ENCODE results near the gene PPM1K.

PPM1K gene

DNA sequence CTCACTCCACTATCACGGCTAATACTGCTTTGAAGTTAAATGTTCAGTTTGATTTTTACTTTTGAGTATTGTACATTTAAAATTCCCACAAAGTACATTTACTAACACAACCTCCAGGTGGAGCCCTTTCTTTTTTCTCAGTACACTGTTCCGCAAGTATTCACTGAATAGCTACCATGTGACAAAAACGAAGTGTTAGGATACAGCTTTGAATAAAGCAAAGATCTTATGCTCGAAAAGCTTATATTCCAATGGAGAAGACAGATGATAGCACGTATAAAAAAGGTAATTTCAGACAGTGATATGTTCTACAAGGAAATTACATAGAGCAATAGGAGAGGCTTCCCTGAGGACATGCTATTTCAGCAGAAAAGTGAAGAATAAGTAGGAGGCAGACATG, 65.3 kb downstream of the PPM1K start:
- peaks cover 14% of the 10 kb centered on the region for H3K27me3 ChIP-seq
- peak; percentile 12 for DNase-seq
- H3K4me3 ChIP-seq (ENCODE audit: low read depth, low read length): no peak overlapping the region
- H3K36me3 ChIP-seq: no peaks in the 10 kb centered on the region
- H3K9me3 ChIP-seq: no peaks in the 10 kb centered on the region
- no peaks in the 10 kb centered on the region for H3K4me1 ChIP-seq
- TF ChIP-seq, protein P1, sequence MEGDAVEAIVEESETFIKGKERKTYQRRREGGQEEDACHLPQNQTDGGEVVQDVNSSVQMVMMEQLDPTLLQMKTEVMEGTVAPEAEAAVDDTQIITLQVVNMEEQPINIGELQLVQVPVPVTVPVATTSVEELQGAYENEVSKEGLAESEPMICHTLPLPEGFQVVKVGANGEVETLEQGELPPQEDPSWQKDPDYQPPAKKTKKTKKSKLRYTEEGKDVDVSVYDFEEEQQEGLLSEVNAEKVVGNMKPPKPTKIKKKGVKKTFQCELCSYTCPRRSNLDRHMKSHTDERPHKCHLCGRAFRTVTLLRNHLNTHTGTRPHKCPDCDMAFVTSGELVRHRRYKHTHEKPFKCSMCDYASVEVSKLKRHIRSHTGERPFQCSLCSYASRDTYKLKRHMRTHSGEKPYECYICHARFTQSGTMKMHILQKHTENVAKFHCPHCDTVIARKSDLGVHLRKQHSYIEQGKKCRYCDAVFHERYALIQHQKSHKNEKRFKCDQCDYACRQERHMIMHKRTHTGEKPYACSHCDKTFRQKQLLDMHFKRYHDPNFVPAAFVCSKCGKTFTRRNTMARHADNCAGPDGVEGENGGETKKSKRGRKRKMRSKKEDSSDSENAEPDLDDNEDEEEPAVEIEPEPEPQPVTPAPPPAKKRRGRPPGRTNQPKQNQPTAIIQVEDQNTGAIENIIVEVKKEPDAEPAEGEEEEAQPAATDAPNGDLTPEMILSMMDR (IDR thresholded peaks at IDR 0.05; ENCODE audit: low read depth, low read length): peak; percentile 59

DNA sequence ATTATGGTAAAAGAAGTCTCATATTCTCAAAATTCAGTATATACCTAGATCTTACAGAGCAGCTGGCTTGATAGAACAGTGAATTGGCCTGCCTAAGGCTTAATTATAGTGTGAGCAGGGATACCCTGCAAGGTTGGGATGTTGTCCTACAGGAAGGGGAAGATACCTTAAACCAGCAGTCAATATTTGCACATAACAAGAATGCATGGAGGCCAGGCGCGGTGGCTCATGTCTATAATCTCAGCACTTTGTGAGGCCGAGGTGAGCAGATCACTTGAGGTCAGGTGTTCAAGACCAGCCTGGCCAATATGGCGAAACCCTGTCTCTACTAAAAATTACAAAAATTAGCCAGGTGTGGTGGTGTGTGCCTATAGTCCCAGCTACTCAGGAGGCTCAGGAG, 67.2 kb downstream of the PPM1K start:
- Histone ChIP-seq H3K4me3 (ENCODE audit: low read depth, low read length) (no peak overlapping the region), H3K27me3 (peaks cover 14% of the 10 kb centered on the region), H3K9me3 (no peaks in the 10 kb centered on the region), H3K4me1 (no peaks in the 10 kb centered on the region), H3K36me3 (no peaks in the 10 kb centered on the region)
- TF ChIP-seq, protein P1 (IDR thresholded peaks at IDR 0.05; ENCODE audit: low read depth, low read length): no peak
- no peak for DNase-seq

DNA sequence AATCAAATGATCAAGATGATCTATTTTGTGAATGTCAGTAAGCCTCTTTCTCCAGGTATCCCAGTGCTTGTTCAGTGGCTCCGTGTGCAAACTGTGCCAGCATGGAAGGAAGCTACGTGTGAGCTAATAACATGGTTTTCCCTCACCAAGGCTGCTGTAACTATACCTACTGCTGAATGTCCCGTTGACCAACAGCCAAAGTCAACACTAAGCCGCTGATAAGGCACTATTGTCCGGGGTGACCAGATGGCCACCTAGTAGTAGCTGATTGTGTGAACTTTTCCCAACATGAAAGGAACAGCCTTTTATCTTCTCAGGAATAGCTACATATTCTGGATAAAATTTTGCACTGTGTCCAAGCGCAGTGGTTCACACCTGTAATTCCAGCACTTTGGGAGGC, 68.0 kb downstream of the PPM1K start:
- no peak for DNase-seq
- Histone ChIP-seq H3K36me3 (no peaks in the 10 kb centered on the region), H3K4me1 (no peaks in the 10 kb centered on the region; the same call in 1 of the 2 replicates), H3K9me3 (no peaks in the 10 kb centered on the region), H3K27me3 (peaks cover 14% of the 10 kb centered on the region), H3K4me3 (ENCODE audit: low read depth, low read length) (no peak overlapping the region)
- TF ChIP-seq, protein P1 (IDR thresholded peaks at IDR 0.05; ENCODE audit: low read depth, low read length): no peak

DNA sequence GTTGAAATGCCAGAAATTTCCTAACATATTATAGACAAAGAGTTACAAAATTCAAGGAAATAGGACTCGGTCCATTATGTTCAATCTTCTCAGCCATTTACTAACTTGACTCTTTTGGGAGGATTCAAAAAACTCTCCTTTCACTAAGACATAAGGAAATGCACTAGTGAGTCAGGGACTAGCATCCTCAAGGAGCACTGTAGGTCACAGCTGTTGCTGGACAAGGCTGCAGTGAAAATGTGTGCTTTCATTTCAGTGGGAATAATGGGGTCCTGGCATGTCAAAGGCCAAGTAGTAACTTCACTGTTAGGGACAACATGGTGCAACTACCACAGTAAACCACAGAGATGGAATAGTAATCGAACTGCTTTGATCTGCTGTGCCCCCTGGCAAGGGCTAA, 69.0 kb downstream of the PPM1K start:
- no peak for DNase-seq
- H3K9me3 ChIP-seq: no peaks in the 10 kb centered on the region
- peaks cover 14% of the 10 kb centered on the region for H3K27me3 ChIP-seq
- TF ChIP-seq, protein P1 (IDR thresholded peaks at IDR 0.05; ENCODE audit: low read depth, low read length): no peak
- H3K4me1 ChIP-seq: no peaks in the 10 kb centered on the region; the same call in 1 of the 2 replicates
- H3K4me3 ChIP-seq (ENCODE audit: low read depth, low read length): no peak overlapping the region
- no peaks in the 10 kb centered on the region for H3K36me3 ChIP-seq

DNA sequence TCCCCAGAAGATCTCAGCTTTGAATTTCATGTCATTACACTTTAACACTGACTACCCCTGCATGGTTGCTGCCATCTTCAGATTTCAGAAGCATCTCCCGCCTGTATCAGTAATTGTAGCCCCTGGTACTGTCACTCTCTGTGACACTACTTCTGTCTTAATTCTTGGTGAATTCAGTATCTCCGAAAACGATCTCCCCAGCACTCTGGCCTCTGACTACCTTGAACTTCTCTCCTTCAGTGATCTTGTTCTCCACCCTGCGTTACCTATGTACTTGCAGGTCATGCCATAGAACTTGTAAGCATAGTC, 72.2 kb downstream of the PPM1K start:
- no peaks in the 10 kb centered on the region for H3K36me3 ChIP-seq
- no peak for DNase-seq
- H3K4me3 ChIP-seq (ENCODE audit: low read depth, low read length): no peak overlapping the region
- TF ChIP-seq, protein P1 (IDR thresholded peaks at IDR 0.05; ENCODE audit: low read depth, low read length): no peak
- H3K4me1 ChIP-seq: no peaks in the 10 kb centered on the region; the same call in 1 of the 2 replicates
- peaks cover 13% of the 10 kb centered on the region for H3K27me3 ChIP-seq
- no peaks in the 10 kb centered on the region for H3K9me3 ChIP-seq

DNA sequence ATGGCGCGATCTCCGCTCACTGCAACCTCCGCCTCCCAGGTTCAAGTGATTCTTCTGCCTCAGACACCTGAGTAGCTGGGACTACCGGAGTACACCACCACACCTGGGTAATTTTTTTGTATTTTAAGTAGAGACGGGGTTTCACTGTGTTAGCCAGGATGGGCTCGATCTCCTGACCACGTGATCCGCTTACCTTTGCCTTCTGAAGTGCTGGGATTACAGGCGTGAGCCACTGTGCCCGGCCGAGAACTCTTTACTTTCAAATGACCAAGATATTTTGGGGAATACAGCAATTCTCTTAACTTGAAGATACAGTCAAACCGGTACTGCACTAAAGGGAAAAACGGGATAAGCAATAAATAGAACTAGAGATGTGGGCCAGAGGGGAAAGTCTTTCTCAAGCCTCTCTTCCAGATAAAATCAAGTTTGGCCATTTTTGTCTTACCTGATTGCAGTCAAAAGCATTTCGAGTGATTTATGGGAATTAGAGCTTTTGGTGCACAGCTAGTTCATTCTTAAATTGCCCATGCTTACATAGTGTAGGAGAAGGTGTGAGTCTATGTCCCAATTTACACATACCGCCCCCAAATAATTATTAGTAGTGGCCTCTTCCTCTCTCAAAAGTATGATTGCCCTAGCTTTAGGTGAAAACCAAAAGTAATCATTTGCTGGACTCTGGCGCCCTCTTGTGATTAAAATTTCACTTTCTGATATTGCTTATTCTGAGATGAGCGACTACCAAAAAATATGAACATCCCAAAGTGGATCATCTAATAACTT, 72.7 kb downstream of the PPM1K start:
- no peak overlapping the region for H3K4me3 ChIP-seq (ENCODE audit: low read depth, low read length)
- TF ChIP-seq, protein P1 (IDR thresholded peaks at IDR 0.05; ENCODE audit: low read depth, low read length): peak; percentile 68
- no peaks in the 10 kb centered on the region; the same call in 1 of the 2 replicates for H3K4me1 ChIP-seq
- no peaks in the 10 kb centered on the region for H3K9me3 ChIP-seq
- peak; percentile 29 for DNase-seq
- H3K36me3 ChIP-seq: no peaks in the 10 kb centered on the region
- peaks cover 16% of the 10 kb centered on the region for H3K27me3 ChIP-seq

Data from BE2C (cell line).